NCI-H1694 (cell line): ENCODE measurements around the gene UVSSA.
"Not testable (repeated sequence)": the region's sequence is repeated elsewhere in the genome, so short reads cannot be mapped to it uniquely, and the experiment has no call there.

Experiments used
- DNase-seq: peaks from one replicate; lab custom pipeline; 2025; lab: John Stamatoyannopoulos, UW

Gene UVSSA

GRCh38 chr4:1364748-1365147 is 17.7 kb downstream of the UVSSA start:
- no peak for DNase-seq

GRCh38 chr4:1365271-1366178 is 18.5 kb downstream of the UVSSA start:
- no peak for DNase-seq

GRCh38 chr4:1366371-1367229 is 19.6 kb downstream of the UVSSA start:
- no peak for DNase-seq

GRCh38 chr4:1367230-1367935 is 20.4 kb downstream of the UVSSA start:
- no peak for DNase-seq

GRCh38 chr4:1367936-1368289 is 20.9 kb downstream of the UVSSA start:
- no peak for DNase-seq

GRCh38 chr4:1368421-1369090 is 21.5 kb downstream of the UVSSA start:
- DNase-seq, result no peak

- DNase-seq, result no peak
Measured at GRCh38 chr4:1369091-1369450, 22.1 kb downstream of the UVSSA start.

- DNase-seq, result no peak
Measured at GRCh38 chr4:1369479-1370079, 22.6 kb downstream of the UVSSA start.

GRCh38 chr4:1370321-1371124 is 23.5 kb downstream of the UVSSA start:
- no peak for DNase-seq

GRCh38 chr4:1371176-1372165 is 24.5 kb downstream of the UVSSA start:
- DNase-seq, result no peak

GRCh38 chr4:1372576-1372975 is 25.6 kb downstream of the UVSSA start:
- not testable (repeated sequence) for DNase-seq

GRCh38 chr4:1373892-1374705 is 27.1 kb downstream of the UVSSA start:
- DNase-seq, result no peak

GRCh38 chr4:1374706-1375045 is 27.7 kb downstream of the UVSSA start:
- DNase-seq, result no peak

GRCh38 chr4:1375051-1375721 is 28.2 kb downstream of the UVSSA start:
- DNase-seq, result no peak

- no peak for DNase-seq
Measured at GRCh38 chr4:1375761-1376322, 28.8 kb downstream of the UVSSA start.

GRCh38 chr4:1376391-1376840 is 29.4 kb downstream of the UVSSA start:
- no peak for DNase-seq

- no peak for DNase-seq
Measured at GRCh38 chr4:1376841-1377605, 30.0 kb downstream of the UVSSA start.
